22Rv1 (cell line): Measurements from ENCODE around the gene MGME1.

Experiments
- ZFX ChIP-seq: fragments of 450-650 bp; IDR thresholded peaks from 2 replicates; pipeline ENCODE4 v1.6.1; 2017; ENCODE audit warnings: antibody characterized with exemption, borderline replicate concordance
- TF ChIP-seq, protein P1 (sequence below): fragments of 450-650 bp; IDR thresholded peaks from 2 replicates; pipeline ENCODE4 v1.5.1; 2017; ENCODE audit warnings: mild to moderate bottlenecking

DNA sequence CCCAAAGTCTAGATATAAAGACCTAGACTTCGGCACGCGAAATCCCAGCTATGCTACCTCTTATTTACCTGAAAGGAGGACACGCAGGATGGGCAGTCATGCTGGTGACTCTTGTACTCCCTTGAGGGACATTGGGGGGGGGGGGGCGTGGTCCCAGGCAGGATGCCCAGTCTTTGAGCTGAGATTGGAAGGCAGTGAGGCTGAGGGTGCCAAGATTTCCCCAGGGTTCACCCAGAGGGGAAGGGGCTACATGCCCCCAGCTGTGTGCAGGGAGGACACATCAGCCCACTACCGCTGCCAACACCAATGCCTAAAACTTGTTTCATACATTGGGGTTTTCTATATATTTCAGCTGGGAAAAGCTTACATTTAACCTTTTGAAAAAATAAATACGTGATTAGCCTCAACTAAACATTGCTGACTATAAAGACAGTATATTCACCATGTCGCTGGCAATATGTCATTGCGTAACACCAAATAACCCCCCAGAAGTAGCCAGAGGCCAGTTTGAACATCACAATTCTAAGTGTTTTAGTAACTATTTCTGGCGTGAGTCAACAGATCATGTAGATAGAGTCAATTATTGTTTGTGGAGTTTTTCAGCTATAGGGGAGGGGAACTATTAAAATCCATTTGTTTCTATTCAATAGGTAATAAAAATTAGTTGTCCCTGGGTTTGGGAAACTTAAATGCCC, 21.6 kb downstream of the MGME1 start:
- TF ChIP-seq, protein P1, sequence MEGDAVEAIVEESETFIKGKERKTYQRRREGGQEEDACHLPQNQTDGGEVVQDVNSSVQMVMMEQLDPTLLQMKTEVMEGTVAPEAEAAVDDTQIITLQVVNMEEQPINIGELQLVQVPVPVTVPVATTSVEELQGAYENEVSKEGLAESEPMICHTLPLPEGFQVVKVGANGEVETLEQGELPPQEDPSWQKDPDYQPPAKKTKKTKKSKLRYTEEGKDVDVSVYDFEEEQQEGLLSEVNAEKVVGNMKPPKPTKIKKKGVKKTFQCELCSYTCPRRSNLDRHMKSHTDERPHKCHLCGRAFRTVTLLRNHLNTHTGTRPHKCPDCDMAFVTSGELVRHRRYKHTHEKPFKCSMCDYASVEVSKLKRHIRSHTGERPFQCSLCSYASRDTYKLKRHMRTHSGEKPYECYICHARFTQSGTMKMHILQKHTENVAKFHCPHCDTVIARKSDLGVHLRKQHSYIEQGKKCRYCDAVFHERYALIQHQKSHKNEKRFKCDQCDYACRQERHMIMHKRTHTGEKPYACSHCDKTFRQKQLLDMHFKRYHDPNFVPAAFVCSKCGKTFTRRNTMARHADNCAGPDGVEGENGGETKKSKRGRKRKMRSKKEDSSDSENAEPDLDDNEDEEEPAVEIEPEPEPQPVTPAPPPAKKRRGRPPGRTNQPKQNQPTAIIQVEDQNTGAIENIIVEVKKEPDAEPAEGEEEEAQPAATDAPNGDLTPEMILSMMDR = no peak
- TF ChIP-seq ZFX = no peak
